Left ventricle myocardium inferior (tissue), 1 donor: ENCODE measurements around the gene CLEC11A. TPM values are rescaled to one million over a fixed set of nuclear protein-coding genes. Genes with fewer than 3 reads are reported as not detected.

Source experiments
- DNase-seq: peaks from one replicate; pipeline ENCODE4 v3.0.0-alpha.2; 2020
- H3K27ac ChIP-seq: fragments of 200-600 bp; replicated peaks from 2 replicates; pipeline ENCODE4 v1.8.0; 2021
- H3K27me3 ChIP-seq: fragments of 200-600 bp; 2 replicates; pipeline ENCODE4 v1.8.0; 2021; ENCODE audit warnings: low read depth
- H3K36me3 ChIP-seq: fragments of 200-600 bp; 2 replicates; pipeline ENCODE4 v1.8.0; 2021
- H3K4me1 ChIP-seq: fragments of 200-600 bp; 2 replicates; pipeline ENCODE4 v1.8.0; 2021
- H3K4me3 ChIP-seq: fragments of 200-600 bp; 2 replicates; pipeline ENCODE4 v1.8.0; 2021; ENCODE audit warnings: mild to moderate bottlenecking, moderate library complexity
- H3K9me3 ChIP-seq: fragments of 200-600 bp; replicated peaks from 2 replicates; pipeline ENCODE4 v1.8.0; 2021
- CTCF ChIP-seq: fragments of 200-600 bp; IDR thresholded peaks from 2 replicates; pipeline ENCODE4 v1.8.0; 2021; ENCODE audit warnings: antibody characterized with exemption, mild to moderate bottlenecking, borderline replicate concordance
- intact Hi-C: fragments of 100-400 bp; cut with micrococcal nuclease; formaldehyde crosslinking; loops from one replicate; pipeline ENCODE4 v1.11.0; 2022
- total RNA-seq: library from RNA; stranded (reverse); fragmentation: NEBNext Ultra II Directional; extraction: Animal tissue kit (Norgen Biotek cat#: 25700); gene quantifications from one replicate; pipeline ENCODE4 v1.2.1, GENCODE V29; 2021
- donor health status: DM: no; HTN: yes; CAD: no; lungs with severe emphysema.

CLEC11A gene
- total RNA-seq, 1 donor from 2014 or later: 6.2 TPM

- no peak for DNase-seq
- no peak for TF ChIP-seq CTCF
- intact Hi-C loops: no loop called here
Measured at GRCh38 chr19:50702871-50703829, 20.0 kb upstream of the CLEC11A start.

GRCh38 chr19:50703915-50704796 lies 19.0 kb upstream of the CLEC11A start:
- H3K27me3 ChIP-seq: peaks cover 76% of the 10 kb centered on the region
- intact Hi-C loops: no loop called here
- peak; percentile 18 for TF ChIP-seq CTCF

More at GRCh38 chr19:50702871-50703829, 20.0 kb upstream of the CLEC11A start:
- Histone ChIP-seq H3K9me3 (no peaks in the 10 kb centered on the region), H3K4me1 (no peaks in the 10 kb centered on the region), H3K4me3 (no peak overlapping the region), H3K27ac (no peak overlapping the region), H3K36me3 (no peaks in the 10 kb centered on the region), H3K27me3 (peaks cover 77% of the 10 kb centered on the region)

GRCh38 chr19:50705422-50706019 lies 17.6 kb upstream of the CLEC11A start:
- no peak for DNase-seq
- Histone ChIP-seq H3K27ac (no peak overlapping the region), H3K4me3 (no peak overlapping the region), H3K36me3 (no peaks in the 10 kb centered on the region), H3K27me3 (peaks cover 82% of the 10 kb centered on the region), H3K9me3 (no peaks in the 10 kb centered on the region), H3K4me1 (no peaks in the 10 kb centered on the region)
- TF ChIP-seq CTCF: peak; percentile 63
- intact Hi-C loops: no loop called here

More at GRCh38 chr19:50703915-50704796, 19.0 kb upstream of the CLEC11A start:
- Histone ChIP-seq H3K4me1 (no peaks in the 10 kb centered on the region), H3K27ac (no peak overlapping the region), H3K36me3 (no peaks in the 10 kb centered on the region), H3K4me3 (no peak overlapping the region), H3K9me3 (no peaks in the 10 kb centered on the region)
- no peak for DNase-seq

- intact Hi-C loops: no loop called here
- peaks cover 82% of the 10 kb centered on the region for H3K27me3 ChIP-seq
- H3K36me3 ChIP-seq: no peaks in the 10 kb centered on the region
- no peaks in the 10 kb centered on the region for H3K9me3 ChIP-seq
- H3K27ac ChIP-seq: no peak overlapping the region
- no peak overlapping the region for H3K4me3 ChIP-seq
- no peak for DNase-seq
- H3K4me1 ChIP-seq: no peaks in the 10 kb centered on the region
- no peak for TF ChIP-seq CTCF
Measured at GRCh38 chr19:50706387-50706786, 16.8 kb upstream of the CLEC11A start.
